ENCODE data around the gene RALGAPA1.

Gene RALGAPA1

DNA sequence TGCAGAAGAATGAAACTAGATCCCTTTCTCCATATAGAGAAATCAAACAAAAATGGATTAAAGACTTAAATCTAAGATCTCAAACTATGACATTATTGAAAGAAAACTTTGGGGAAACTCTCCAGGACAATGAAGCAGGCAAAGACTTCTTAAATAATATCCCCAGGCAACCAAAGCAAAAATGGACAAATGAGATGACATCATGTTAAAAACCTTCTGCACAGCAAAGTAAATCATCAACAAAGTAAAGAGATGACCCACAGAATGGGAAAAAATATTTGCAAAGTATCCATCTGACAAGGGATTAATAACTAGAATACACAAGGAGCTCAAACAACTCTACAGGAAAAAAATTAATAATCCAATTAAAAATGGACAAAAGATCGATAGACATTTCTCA, 101.0 kb downstream of the RALGAPA1 start:
- Histone ChIP-seq H3K9me3 (ENCODE audit: insufficient read depth, low read length) (no peaks in the 10 kb centered on the region), H3K36me3 (ENCODE audit: insufficient read depth, insufficient read length, low read length) (no peaks in the 10 kb centered on the region), H3K4me3 (ENCODE audit: insufficient read length, low read depth) (no peak overlapping the region), H3K9ac (ENCODE audit: insufficient read length, low read depth) (no peak overlapping the region), H3K27me3 (ENCODE audit: insufficient read depth, insufficient read length) (no peaks in the 10 kb centered on the region), H3K4me1 (ENCODE audit: insufficient read depth, insufficient read length) (no peaks in the 10 kb centered on the region)
- TF ChIP-seq YY1 (IDR thresholded peaks at IDR 0.05; ENCODE audit: insufficient read depth, insufficient read length) (no peak), SUZ12 (IDR thresholded peaks at IDR 0.05; ENCODE audit: extremely low read depth, insufficient read depth, insufficient read length) (no peak), ZNF274 (IDR thresholded peaks at IDR 0.05; ENCODE audit: low read depth, low read length) (no peak)
- DNase-seq (ENCODE audit: low read depth, low spot score): no peak

DNA sequence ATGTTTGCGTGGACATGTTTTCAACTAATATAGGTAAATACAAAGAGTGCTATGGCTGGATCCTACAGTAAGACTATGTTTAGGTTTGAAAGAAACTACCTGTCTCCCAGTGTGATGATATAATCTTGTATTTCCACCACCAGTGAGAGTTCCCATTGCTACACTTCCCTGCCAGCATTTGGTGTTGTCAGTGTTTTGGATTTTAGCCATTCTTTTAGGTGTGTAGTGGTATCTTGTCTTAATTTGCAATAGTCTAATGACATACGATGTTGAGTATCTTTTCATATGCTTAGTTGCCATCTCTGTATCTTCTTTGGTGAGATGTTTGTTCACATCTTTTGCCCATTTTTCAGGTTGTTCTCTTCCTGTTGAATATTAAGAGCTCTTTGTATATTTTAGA, 103.5 kb downstream of the RALGAPA1 start:
- no peak for DNase-seq (ENCODE audit: low read depth, low spot score)
- no peaks in the 10 kb centered on the region for H3K36me3 ChIP-seq (ENCODE audit: insufficient read depth, insufficient read length, low read length)
- H3K9me3 ChIP-seq (ENCODE audit: insufficient read depth, low read length): no peaks in the 10 kb centered on the region
- H3K27me3 ChIP-seq (ENCODE audit: insufficient read depth, insufficient read length): no peaks in the 10 kb centered on the region
- H3K4me1 ChIP-seq (ENCODE audit: insufficient read depth, insufficient read length): no peaks in the 10 kb centered on the region
- H3K9ac ChIP-seq (ENCODE audit: insufficient read length, low read depth): no peak overlapping the region
- H3K4me3 ChIP-seq (ENCODE audit: insufficient read length, low read depth): no peak overlapping the region
- TF ChIP-seq SUZ12 (IDR thresholded peaks at IDR 0.05; ENCODE audit: extremely low read depth, insufficient read depth, insufficient read length) (no peak), ZNF274 (IDR thresholded peaks at IDR 0.05; ENCODE audit: low read depth, low read length) (no peak), YY1 (IDR thresholded peaks at IDR 0.05; ENCODE audit: insufficient read depth, insufficient read length) (no peak)

DNA sequence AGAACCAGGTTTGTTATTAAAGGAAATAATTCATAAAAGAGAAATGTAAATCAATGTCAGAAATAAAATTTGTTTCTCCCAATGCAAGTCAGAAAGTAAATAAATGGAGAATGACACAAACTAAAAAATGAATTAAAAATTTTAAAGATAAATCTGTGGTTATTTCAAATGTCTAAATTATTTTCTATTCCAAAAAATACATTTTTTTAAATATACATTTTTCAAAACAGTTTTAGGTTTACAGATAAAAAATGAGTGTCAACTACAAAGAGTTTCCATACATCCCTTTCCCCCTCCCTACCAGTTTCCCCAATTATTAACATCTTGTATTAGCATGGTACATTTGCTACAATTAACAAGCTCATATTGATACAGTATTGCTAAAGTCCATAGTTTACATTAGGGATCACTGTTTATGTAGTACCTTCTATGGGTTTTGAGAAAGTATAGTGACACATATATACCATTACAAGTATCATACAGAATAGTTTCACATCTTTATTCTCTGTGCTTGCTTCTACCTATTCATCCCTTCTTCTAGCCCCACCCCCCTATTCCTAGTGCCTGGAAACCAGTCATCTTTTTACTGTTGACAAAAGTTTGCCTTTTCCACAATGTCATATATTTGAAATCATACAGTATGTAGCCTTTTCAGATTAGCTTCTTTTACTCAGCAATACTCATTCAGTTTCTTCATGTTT, 104.2 kb downstream of the RALGAPA1 start:
- H3K4me1 ChIP-seq (ENCODE audit: insufficient read depth, insufficient read length): no peaks in the 10 kb centered on the region
- H3K36me3 ChIP-seq (ENCODE audit: insufficient read depth, insufficient read length, low read length): no peaks in the 10 kb centered on the region
- no peaks in the 10 kb centered on the region for H3K27me3 ChIP-seq (ENCODE audit: insufficient read depth, insufficient read length)
- H3K9ac ChIP-seq (ENCODE audit: insufficient read length, low read depth): no peak overlapping the region
- no peaks in the 10 kb centered on the region for H3K9me3 ChIP-seq (ENCODE audit: insufficient read depth, low read length)
- TF ChIP-seq SUZ12 (IDR thresholded peaks at IDR 0.05; ENCODE audit: extremely low read depth, insufficient read depth, insufficient read length): no peak
- TF ChIP-seq YY1 (IDR thresholded peaks at IDR 0.05; ENCODE audit: insufficient read depth, insufficient read length): no peak
- TF ChIP-seq ZNF274 (IDR thresholded peaks at IDR 0.05; ENCODE audit: low read depth, low read length): no peak
- DNase-seq (ENCODE audit: low read depth, low spot score): no peak
- no peak overlapping the region for H3K4me3 ChIP-seq (ENCODE audit: insufficient read length, low read depth)

DNA sequence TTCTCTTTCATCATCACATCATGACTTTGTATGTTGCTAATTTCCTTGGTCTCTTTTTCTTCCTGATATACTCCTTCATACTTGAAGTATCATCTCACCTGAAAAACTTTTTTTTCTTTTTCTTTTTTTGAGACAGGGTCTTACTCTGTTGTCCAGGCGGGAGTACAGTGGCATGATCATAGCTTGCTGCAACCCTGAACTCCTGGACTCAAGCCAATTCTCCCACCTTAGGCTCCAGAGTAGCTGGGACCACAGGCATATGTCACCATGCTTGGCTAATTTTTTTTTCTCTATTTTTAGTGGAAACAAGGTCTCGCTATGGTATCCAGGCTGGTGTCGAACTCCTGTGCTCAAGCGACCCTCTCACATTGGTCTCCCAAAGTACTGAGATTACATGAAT, 107.6 kb downstream of the RALGAPA1 start:
- no peaks in the 10 kb centered on the region for H3K36me3 ChIP-seq (ENCODE audit: insufficient read depth, insufficient read length, low read length)
- no peaks in the 10 kb centered on the region for H3K27me3 ChIP-seq (ENCODE audit: insufficient read depth, insufficient read length)
- no peak for DNase-seq (ENCODE audit: low read depth, low spot score)
- no peak overlapping the region for H3K4me3 ChIP-seq (ENCODE audit: insufficient read length, low read depth)
- no peak overlapping the region for H3K9ac ChIP-seq (ENCODE audit: insufficient read length, low read depth)
- no peaks in the 10 kb centered on the region for H3K4me1 ChIP-seq (ENCODE audit: insufficient read depth, insufficient read length)
- H3K9me3 ChIP-seq (ENCODE audit: insufficient read depth, low read length): no peaks in the 10 kb centered on the region
- no peak for TF ChIP-seq YY1 (IDR thresholded peaks at IDR 0.05; ENCODE audit: insufficient read depth, insufficient read length)
- no peak for TF ChIP-seq SUZ12 (IDR thresholded peaks at IDR 0.05; ENCODE audit: extremely low read depth, insufficient read depth, insufficient read length)
- TF ChIP-seq ZNF274 (IDR thresholded peaks at IDR 0.05; ENCODE audit: low read depth, low read length): no peak

DNA sequence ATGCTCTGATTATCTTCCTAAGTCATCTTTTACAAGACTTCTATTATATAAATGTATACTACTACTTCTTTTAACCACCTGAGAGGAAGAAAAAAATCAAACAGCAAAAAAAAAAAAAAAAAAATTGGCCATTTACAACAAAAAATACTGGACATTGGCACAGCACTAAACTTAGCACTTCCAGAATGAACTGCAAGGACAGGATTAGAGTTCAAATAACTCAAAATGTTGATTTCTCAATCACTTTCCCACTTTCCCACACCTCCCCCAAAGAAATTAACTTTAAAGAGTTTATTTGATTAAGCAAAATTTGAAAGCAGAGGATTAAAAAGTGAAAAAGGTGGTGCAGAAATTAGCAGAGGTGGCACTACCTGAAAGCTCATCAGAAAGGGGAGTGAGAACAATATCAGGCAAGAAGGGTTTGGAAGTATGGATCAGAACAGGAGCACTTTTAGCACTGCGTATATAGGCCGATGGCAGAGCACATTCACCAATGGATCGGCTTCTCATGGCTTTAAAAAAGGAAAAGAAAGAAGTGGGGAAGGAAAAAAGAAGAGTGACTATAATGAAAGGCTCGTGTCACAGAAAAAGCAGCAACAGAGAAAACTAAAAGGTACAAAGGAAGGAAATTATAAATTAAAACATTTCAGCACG, 109.2 kb downstream of the RALGAPA1 start:
- no peak for DNase-seq (ENCODE audit: low read depth, low spot score)
- no peaks in the 10 kb centered on the region for H3K4me1 ChIP-seq (ENCODE audit: insufficient read depth, insufficient read length)
- H3K27me3 ChIP-seq (ENCODE audit: insufficient read depth, insufficient read length): no peaks in the 10 kb centered on the region
- H3K4me3 ChIP-seq (ENCODE audit: insufficient read length, low read depth): no peak overlapping the region
- no peaks in the 10 kb centered on the region for H3K36me3 ChIP-seq (ENCODE audit: insufficient read depth, insufficient read length, low read length)
- H3K9ac ChIP-seq (ENCODE audit: insufficient read length, low read depth): no peak overlapping the region
- no peak for TF ChIP-seq ZNF274 (IDR thresholded peaks at IDR 0.05; ENCODE audit: low read depth, low read length)
- no peak for TF ChIP-seq SUZ12 (IDR thresholded peaks at IDR 0.05; ENCODE audit: extremely low read depth, insufficient read depth, insufficient read length)
- TF ChIP-seq YY1 (IDR thresholded peaks at IDR 0.05; ENCODE audit: insufficient read depth, insufficient read length): no peak
- H3K9me3 ChIP-seq (ENCODE audit: insufficient read depth, low read length): no peaks in the 10 kb centered on the region

DNA sequence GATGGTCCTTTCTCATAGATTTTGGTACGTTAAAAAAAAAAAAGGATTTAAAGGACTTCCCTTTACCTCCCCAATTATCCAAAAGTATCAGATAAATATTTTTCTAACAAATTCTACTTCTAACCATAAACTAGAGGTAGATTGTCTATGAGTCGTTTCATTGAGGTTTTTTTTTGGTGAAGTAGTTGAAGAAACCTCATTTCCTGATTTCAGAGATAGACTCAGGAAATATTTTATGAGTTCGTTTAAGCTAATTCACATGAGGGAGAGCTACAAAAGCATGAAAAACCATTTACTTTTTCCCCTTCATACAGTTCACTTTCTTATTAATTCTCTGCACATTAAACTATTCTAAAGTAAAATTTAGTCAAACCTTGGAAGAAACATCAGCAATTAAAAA, 112.5 kb downstream of the RALGAPA1 start:
- H3K4me1 ChIP-seq (ENCODE audit: insufficient read depth, insufficient read length): no peaks in the 10 kb centered on the region
- H3K36me3 ChIP-seq (ENCODE audit: insufficient read depth, insufficient read length, low read length): no peaks in the 10 kb centered on the region
- TF ChIP-seq YY1 (IDR thresholded peaks at IDR 0.05; ENCODE audit: insufficient read depth, insufficient read length) (no peak), SUZ12 (IDR thresholded peaks at IDR 0.05; ENCODE audit: extremely low read depth, insufficient read depth, insufficient read length) (no peak), ZNF274 (IDR thresholded peaks at IDR 0.05; ENCODE audit: low read depth, low read length) (no peak)
- no peak for DNase-seq (ENCODE audit: low read depth, low spot score)
- H3K4me3 ChIP-seq (ENCODE audit: insufficient read length, low read depth): no peak overlapping the region
- no peaks in the 10 kb centered on the region for H3K27me3 ChIP-seq (ENCODE audit: insufficient read depth, insufficient read length)
- H3K9me3 ChIP-seq (ENCODE audit: insufficient read depth, low read length): no peaks in the 10 kb centered on the region
- H3K9ac ChIP-seq (ENCODE audit: insufficient read length, low read depth): no peak overlapping the region

DNA sequence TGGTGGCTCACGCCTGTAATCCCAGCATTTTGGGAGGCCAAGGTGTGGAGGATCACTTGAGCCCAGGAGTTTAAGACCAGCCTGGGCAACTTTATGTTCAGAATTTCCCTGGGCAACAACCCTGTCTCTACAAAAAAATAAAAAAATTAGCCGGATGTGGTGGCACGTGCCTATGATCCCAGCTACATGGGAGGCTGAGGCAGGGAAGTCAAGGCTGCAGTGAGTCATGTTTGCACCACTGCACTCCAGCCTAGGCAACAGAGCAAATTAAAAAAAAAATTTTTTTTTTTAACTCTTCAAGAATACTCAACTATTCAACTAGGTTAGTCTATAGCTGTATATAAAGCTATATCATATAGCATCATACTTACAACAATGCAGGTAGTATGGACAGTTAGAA, 113.0 kb downstream of the RALGAPA1 start:
- no peak overlapping the region for H3K9ac ChIP-seq (ENCODE audit: insufficient read length, low read depth)
- no peak for TF ChIP-seq ZNF274 (IDR thresholded peaks at IDR 0.05; ENCODE audit: low read depth, low read length)
- no peak for TF ChIP-seq SUZ12 (IDR thresholded peaks at IDR 0.05; ENCODE audit: extremely low read depth, insufficient read depth, insufficient read length)
- no peak for TF ChIP-seq YY1 (IDR thresholded peaks at IDR 0.05; ENCODE audit: insufficient read depth, insufficient read length)
- H3K36me3 ChIP-seq (ENCODE audit: insufficient read depth, insufficient read length, low read length): no peaks in the 10 kb centered on the region
- no peak for DNase-seq (ENCODE audit: low read depth, low spot score)
- no peaks in the 10 kb centered on the region for H3K27me3 ChIP-seq (ENCODE audit: insufficient read depth, insufficient read length)
- H3K4me1 ChIP-seq (ENCODE audit: insufficient read depth, insufficient read length): no peaks in the 10 kb centered on the region
- no peak overlapping the region for H3K4me3 ChIP-seq (ENCODE audit: insufficient read length, low read depth)
- H3K9me3 ChIP-seq (ENCODE audit: insufficient read depth, low read length): no peaks in the 10 kb centered on the region
